Spinal cord (tissue), 10 donors: ENCODE data around the gene SND1. TPM values are rescaled to one million over a fixed set of nuclear protein-coding genes. Genes with fewer than 3 reads are reported as not detected.

Experiments used
- DNase-seq, 6 donors: peaks; one replicate each; pipeline versions ENCODE4 v3.0.0 to v3.0.0-alpha.2; 2013 to 2015; ENCODE audit warnings: low spot score in 6 of 6, low read depth in 4 of 6
- H3K27ac ChIP-seq: one replicate; pipeline ENCODE4 v1.5.1; 2013; ENCODE audit warnings: low read depth, low read length, control low read depth
- H3K27me3 ChIP-seq: one replicate; pipeline ENCODE4 v1.6.1; 2013; ENCODE audit warnings: low read length; ENCODE audit not compliant: control insufficient read depth, insufficient read depth
- H3K36me3 ChIP-seq: one replicate; pipeline ENCODE4 v1.6.1; 2013; ENCODE audit warnings: low read length; ENCODE audit not compliant: control insufficient read depth, insufficient read depth
- H3K4me1 ChIP-seq: one replicate; pipeline ENCODE4 v1.6.1; 2013; ENCODE audit warnings: low read length; ENCODE audit not compliant: control insufficient read depth, insufficient read depth
- H3K4me3 ChIP-seq: one replicate; pipeline ENCODE4 v1.5.1; 2013; ENCODE audit warnings: low read depth, low read length, control low read depth
- H3K9me3 ChIP-seq: one replicate; pipeline ENCODE4 v1.6.1; 2013; ENCODE audit warnings: low read length; ENCODE audit not compliant: control insufficient read depth, insufficient read depth
- WGBS: methylation state at CpG from one replicate; pipeline ENCODE4 v1.1.5; 2013; ENCODE audit warnings: missing lambda C conversion rate; ENCODE audit not compliant: insufficient coverage; 5-methylcytosine and 5-hydroxymethylcytosine counted together
- polyA plus RNA-seq, 2 donors: library from polyadenylated mRNA; unstranded; fragments of 120-200 nt; gene quantifications; one replicate each; pipeline ENCODE4 v1.2.1, GENCODE V29; 2013; ENCODE audit not compliant: insufficient read length in 2 of 2
- total RNA-seq, 2 donors: library from RNA; depleted of rRNA in 1 of 2; stranded (reverse); fragments of 120-200 nt in 1 of 2; fragments of >200 nt in 1 of 2; gene quantifications; one replicate each; pipeline versions ENCODE4 v1.2.3 to v1.2.4, GENCODE V29; 2013 to 2014
- donor health status: healthy.

SND1 gene
- total and polyA plus RNA-seq, 4 donors: 72.1 to 125 (median 91.3) TPM

DNA sequence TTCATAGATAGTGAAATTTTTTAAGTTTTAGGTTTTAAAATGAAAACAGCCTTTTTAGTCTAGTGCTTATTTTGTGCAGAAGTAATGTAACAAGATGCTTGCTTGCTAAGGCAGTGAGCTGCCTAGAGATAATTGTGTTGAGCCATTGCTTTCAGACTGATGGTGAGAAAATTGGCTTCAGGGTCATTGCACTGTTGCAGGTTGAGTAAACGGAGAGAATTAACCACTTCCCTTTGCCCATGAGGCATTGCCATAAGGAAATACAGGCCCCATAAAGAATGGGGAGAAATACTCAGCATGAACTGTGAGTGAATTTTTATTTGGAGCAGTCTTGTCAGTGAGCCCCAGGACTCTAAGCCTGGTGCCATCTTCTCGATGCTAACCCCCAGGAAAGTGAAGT, 238.7 kb downstream of the SND1 start:
- Histone ChIP-seq H3K36me3 (no peaks in the 10 kb centered on the region), H3K4me1 (peaks cover 3% of the 10 kb centered on the region), H3K4me3 (no peak overlapping the region), H3K9me3 (no peaks in the 10 kb centered on the region), H3K27ac (no peak overlapping the region), H3K27me3 (no peaks in the 10 kb centered on the region)
- WGBS: 90% methylated on average over 1 of the region's 2 CpGs
- DNase-seq: peak in 1 of 6 donors; percentile 56

GRCh38 chr7:127891144-127891543, 239.2 kb downstream of the SND1 start:
- DNase-seq: no peak
- no peak overlapping the region for H3K27ac ChIP-seq
- no peaks in the 10 kb centered on the region for H3K9me3 ChIP-seq
- H3K4me1 ChIP-seq: peaks cover 3% of the 10 kb centered on the region
- H3K4me3 ChIP-seq: no peak overlapping the region
- H3K27me3 ChIP-seq: no peaks in the 10 kb centered on the region
- no peaks in the 10 kb centered on the region for H3K36me3 ChIP-seq
- 38% methylated on average over 1 of the region's 4 CpGs for WGBS

DNA sequence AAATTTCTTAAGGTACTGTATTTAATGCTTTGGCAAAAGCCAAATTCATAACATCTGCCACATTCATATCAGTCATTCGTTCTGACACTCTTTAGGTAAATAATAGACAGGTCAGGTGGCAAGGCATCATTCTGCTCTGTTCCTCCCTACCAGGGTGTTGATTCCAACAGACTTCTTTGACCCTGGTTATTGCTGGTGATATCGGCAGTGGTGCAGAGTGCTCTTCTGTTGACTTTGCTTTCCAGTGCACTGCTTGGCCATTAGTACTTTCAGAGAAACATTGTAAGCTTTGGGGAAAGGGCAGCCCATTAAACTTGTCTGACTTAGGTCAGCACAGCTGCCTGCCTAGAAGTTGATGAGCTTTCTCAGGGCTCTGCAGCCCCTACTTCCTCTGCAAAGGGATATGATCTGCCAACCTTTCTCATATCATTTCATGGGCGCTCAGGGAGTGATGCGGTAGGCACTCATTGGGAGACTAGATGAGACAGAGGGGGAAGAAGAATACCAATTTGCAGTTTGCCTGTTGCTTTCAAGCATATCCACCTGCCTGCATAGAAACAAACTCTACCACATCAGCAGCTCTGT, 240.0 kb downstream of the SND1 start:
- 80% methylated on average over 1 of the region's 4 CpGs for WGBS
- no peak overlapping the region for H3K27ac ChIP-seq

DNA sequence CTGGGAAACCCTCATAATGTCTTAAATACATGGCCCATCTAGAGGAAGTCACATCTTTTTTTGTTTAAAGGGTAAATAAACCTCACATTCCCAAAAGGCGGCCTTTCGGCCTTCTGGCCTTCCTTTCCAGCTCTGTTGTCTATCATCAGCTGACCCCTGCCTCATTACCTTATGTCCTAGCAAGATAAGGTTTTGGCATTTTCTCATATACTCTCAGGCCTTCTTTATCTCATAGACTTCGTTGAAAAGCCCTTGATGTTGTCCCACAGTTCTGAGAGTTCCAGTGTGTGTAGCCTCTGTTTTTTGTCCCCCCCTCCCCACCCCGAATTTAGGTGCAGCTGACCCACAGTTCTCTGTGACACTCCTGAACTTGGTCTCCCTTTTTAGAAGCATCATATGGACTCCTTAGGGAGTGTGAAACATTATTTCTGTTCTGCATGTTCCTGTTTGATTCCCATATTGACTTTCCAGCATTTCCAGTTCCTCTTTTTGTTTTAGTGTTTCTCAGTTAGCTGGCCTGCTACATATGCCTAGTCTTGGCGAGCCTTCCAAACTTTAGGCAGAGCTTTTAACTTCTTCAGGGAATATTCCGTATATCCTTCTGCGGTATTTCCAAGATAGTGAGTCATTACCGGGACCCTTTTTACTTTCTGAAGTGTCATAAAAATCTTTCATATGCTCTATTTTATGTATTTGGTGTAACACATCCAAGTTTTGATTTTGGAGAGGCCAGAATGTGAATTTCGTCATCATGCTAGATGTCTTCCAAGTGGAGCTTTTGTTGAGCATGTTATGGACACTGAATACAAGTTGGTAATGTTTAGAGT, 240.7 kb downstream of the SND1 start:
- H3K4me3 ChIP-seq: no peak overlapping the region
- no peaks in the 10 kb centered on the region for H3K4me1 ChIP-seq
- H3K27ac ChIP-seq: no peak overlapping the region
- H3K27me3 ChIP-seq: no peaks in the 10 kb centered on the region
- no peaks in the 10 kb centered on the region for H3K9me3 ChIP-seq
- peak in 1 of 6 donors; percentile 60 for DNase-seq
- WGBS: 100% methylated on average over 6 of the region's 9 CpGs
- H3K36me3 ChIP-seq: no peaks in the 10 kb centered on the region

More for the DNA sequence above, 240.0 kb downstream of the SND1 start:
- Histone ChIP-seq H3K9me3 (no peaks in the 10 kb centered on the region), H3K4me1 (peaks cover 2% of the 10 kb centered on the region), H3K36me3 (no peaks in the 10 kb centered on the region), H3K4me3 (no peak overlapping the region), H3K27me3 (no peaks in the 10 kb centered on the region)
- DNase-seq: no peak

- no peaks in the 10 kb centered on the region for H3K27me3 ChIP-seq
- no peaks in the 10 kb centered on the region for H3K4me1 ChIP-seq
- DNase-seq: no peak
- no peaks in the 10 kb centered on the region for H3K36me3 ChIP-seq
- no peaks in the 10 kb centered on the region for H3K9me3 ChIP-seq
- 100% methylated on average over 1 of the region's 1 CpG for WGBS
- no peak overlapping the region for H3K27ac ChIP-seq
- no peak overlapping the region for H3K4me3 ChIP-seq
These were observed 241.6 kb downstream of the SND1 start for GRCh38 chr7:127893547-127893946.

DNA sequence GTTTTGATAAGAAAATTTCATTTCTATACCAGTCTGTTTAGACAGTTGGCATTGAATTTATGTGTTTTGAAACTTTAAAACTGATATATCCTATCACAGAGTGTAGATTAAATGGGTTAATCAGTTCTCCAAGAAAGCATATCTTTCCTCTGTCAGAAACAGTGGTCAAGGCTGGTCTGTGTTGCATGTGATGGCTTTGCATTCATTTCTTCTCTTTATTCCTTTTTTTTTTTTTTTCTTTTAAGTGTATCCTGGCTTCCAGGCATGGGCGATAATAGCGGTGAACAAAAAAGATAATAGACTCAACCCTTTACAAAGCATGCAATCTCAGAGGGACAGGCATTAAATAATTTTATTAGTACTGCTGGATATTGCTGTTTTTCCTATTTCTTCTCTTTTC, 242.6 kb downstream of the SND1 start:
- Histone ChIP-seq H3K27me3 (no peaks in the 10 kb centered on the region), H3K4me1 (no peaks in the 10 kb centered on the region), H3K9me3 (no peaks in the 10 kb centered on the region), H3K36me3 (no peaks in the 10 kb centered on the region), H3K4me3 (no peak overlapping the region), H3K27ac (no peak overlapping the region)
- no CpG with 5 or more reads among the region's 2 CpGs for WGBS
- no peak for DNase-seq

GRCh38 chr7:127895360-127895759, 243.4 kb downstream of the SND1 start:
- Histone ChIP-seq H3K27ac (no peak overlapping the region), H3K9me3 (no peaks in the 10 kb centered on the region), H3K4me1 (no peaks in the 10 kb centered on the region), H3K36me3 (no peaks in the 10 kb centered on the region), H3K27me3 (no peaks in the 10 kb centered on the region), H3K4me3 (no peak overlapping the region)
- 94% methylated on average over 3 of the region's 7 CpGs for WGBS
- no peak for DNase-seq

DNA sequence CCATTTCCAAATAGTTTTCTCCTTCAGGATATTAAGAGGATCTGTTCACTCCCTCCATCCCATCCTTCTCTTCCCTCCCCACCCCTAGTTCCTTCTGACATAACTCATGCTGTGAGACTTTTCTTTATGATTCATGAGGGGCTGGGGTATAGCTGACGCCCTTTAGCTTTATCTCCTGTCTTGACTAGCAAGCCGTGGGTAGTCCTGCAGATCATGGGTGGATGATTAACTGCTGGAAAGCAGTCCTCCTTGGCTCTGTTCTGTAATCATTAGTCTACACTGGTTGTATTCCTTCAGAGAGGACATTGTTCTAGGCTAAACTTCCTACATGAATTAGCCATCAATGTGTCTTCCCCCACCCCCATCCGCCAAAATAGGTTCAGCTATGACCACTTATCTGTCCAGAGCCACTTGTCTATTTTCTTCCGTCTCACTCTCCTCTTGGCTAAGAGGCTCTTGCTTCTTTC, 243.9 kb downstream of the SND1 start:
- no peak for DNase-seq
- H3K27me3 ChIP-seq: no peaks in the 10 kb centered on the region
- H3K4me3 ChIP-seq: no peak overlapping the region
- 80% methylated on average over 1 of the region's 4 CpGs for WGBS
- no peak overlapping the region for H3K27ac ChIP-seq
- H3K9me3 ChIP-seq: no peaks in the 10 kb centered on the region
- H3K36me3 ChIP-seq: no peaks in the 10 kb centered on the region
- peaks cover 2% of the 10 kb centered on the region for H3K4me1 ChIP-seq

DNA sequence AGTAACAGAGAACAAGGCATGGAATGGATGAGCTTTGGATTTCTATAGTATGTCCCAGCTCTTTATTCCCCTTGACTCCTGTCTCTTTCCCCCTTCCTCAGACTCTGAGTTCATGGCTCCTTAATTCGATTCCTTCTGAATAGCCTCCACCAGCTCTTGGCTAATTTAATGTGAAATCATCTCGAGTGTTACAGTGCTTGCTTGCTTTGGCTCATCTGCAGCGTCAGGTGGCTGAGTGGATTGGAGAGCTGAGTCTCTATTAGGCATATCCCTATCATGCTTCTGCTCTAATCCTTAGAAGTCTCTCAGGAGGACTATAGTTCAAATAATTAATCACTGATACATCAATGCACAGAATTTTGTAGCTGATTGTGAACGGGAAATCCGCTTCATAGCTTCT, 244.7 kb downstream of the SND1 start:
- H3K4me1 ChIP-seq: peaks cover 8% of the 10 kb centered on the region
- H3K27me3 ChIP-seq: no peaks in the 10 kb centered on the region
- H3K4me3 ChIP-seq: no peak overlapping the region
- no peaks in the 10 kb centered on the region for H3K9me3 ChIP-seq
- DNase-seq: peak in 1 of 6 donors; percentile 59
- no peak overlapping the region for H3K27ac ChIP-seq
- no peaks in the 10 kb centered on the region for H3K36me3 ChIP-seq
- 80% methylated on average over 2 of the region's 5 CpGs for WGBS
